Tibial artery (tissue), 4 donors: ENCODE measurements around the gene NCKIPSD.
A peak's percentile ranks its signal among the peaks of the same experiment; 100 is the strongest.
"Not testable (repeated sequence)": the region's sequence is repeated elsewhere in the genome, so short reads cannot be mapped to it uniquely, and the experiment has no call there.

ENCODE experiments used
- DNase-seq, 2 donors: peaks; one replicate each; pipeline ENCODE4 v3.0.0-alpha.2; 2019
- H3K27ac ChIP-seq, 2 donors: fragments of 200-600 bp; sonication (generic) in 1 of 2; 1 replicate in 1 of 2; 2 replicates in 1 of 2; pipeline ENCODE4 v1.5.1; 2018 to 2019; ENCODE audit warnings: mild to moderate bottlenecking in 1 of 2
- H3K27me3 ChIP-seq, 2 donors: fragments of 200-600 bp; sonication (generic) in 1 of 2; one replicate each; pipeline versions ENCODE4 v1.5.1 to v1.6.0; 2016 to 2019
- H3K36me3 ChIP-seq, 3 donors: fragments of 200-600 bp; sonication (generic) in 2 of 3; one replicate each; pipeline ENCODE4 v1.5.1; 2016 to 2019; ENCODE audit warnings: mild to moderate bottlenecking in 2 of 3
- H3K4me1 ChIP-seq, 4 donors: fragments of 200-600 bp; sonication (generic) in 2 of 4; 1 replicate in 3 of 4; 2 replicates in 1 of 4; pipeline ENCODE4 v1.5.1; 2016 to 2019
- H3K4me3 ChIP-seq, 2 donors: fragments of 200-600 bp; sonication (generic) in 1 of 2; 1 replicate in 1 of 2; 2 replicates in 1 of 2; pipeline ENCODE4 v1.5.1; 2018 to 2019; ENCODE audit warnings: mild to moderate bottlenecking in 2 of 2
- H3K9me3 ChIP-seq, 3 donors: fragments of 200-600 bp; sonication (generic) in 1 of 3; one replicate each; pipeline ENCODE4 v1.5.1; 2016 to 2019
- intact Hi-C: fragments of 100-400 bp; cut with DNase I; formaldehyde crosslinking; loops from one replicate; pipeline ENCODE4 v1.15.0; 2023; ENCODE audit warnings: low total_unique reads
- TF ChIP-seq, protein P1 (sequence below), 2 experiments: fragments of 200-600 bp in 1 of 2; fragments of 450-650 bp in 1 of 2; IDR thresholded peaks; one replicate each; pipeline ENCODE4 v1.5.1; 2017 to 2019; ENCODE audit warnings: antibody characterized with exemption in 2 of 2, mild to moderate bottlenecking in 1 of 2, moderate library complexity in 1 of 2

Gene NCKIPSD

GRCh38 chr3:48685603-48686511, at the start of gene NCKIPSD:
TSS of gene NCKIPSD (minus strand) at chr3:48685915. CDS start at chr3:48685807, 108 bp downstream.
- peak within 1 kb of the TSS; percentile 74 to 89 for H3K27ac ChIP-seq

GRCh38 chr3:48735075-48735767, 49.5 kb upstream of the NCKIPSD start:
- H3K4me3 ChIP-seq, H3K36me3 ChIP-seq, H3K27me3 ChIP-seq, H3K9me3 ChIP-seq, DNase-seq, H3K27ac ChIP-seq, intact Hi-C loops: not testable (repeated sequence)
- peaks cover 4 to 16% (median 12%) of the 10 kb centered on the region in 4 donors for H3K4me1 ChIP-seq

More at GRCh38 chr3:48685603-48686511, at the start of gene NCKIPSD:
- Histone ChIP-seq H3K9me3 (no peaks in the 10 kb centered on the region), H3K36me3 (peaks cover 43 to 56% (median 50%) of the 10 kb centered on the region in 3 donors), H3K27me3 (no peaks in the 10 kb centered on the region), H3K4me3 (peak within 1 kb of the TSS; percentile 67 to 90), H3K4me1 (peaks cover 0 to 37% (median 32%) of the 10 kb centered on the region in 4 donors)
- intact Hi-C loops: loop anchor here (10.0 kb wide), 1 partner anchor 221 kb away; a partner anchor contains a TSS
- TF ChIP-seq, protein P1, sequence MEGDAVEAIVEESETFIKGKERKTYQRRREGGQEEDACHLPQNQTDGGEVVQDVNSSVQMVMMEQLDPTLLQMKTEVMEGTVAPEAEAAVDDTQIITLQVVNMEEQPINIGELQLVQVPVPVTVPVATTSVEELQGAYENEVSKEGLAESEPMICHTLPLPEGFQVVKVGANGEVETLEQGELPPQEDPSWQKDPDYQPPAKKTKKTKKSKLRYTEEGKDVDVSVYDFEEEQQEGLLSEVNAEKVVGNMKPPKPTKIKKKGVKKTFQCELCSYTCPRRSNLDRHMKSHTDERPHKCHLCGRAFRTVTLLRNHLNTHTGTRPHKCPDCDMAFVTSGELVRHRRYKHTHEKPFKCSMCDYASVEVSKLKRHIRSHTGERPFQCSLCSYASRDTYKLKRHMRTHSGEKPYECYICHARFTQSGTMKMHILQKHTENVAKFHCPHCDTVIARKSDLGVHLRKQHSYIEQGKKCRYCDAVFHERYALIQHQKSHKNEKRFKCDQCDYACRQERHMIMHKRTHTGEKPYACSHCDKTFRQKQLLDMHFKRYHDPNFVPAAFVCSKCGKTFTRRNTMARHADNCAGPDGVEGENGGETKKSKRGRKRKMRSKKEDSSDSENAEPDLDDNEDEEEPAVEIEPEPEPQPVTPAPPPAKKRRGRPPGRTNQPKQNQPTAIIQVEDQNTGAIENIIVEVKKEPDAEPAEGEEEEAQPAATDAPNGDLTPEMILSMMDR (IDR thresholded peaks at IDR 0.05): peak; percentile 82 to 93
- peak; percentile 86 to 92 for DNase-seq

DNA sequence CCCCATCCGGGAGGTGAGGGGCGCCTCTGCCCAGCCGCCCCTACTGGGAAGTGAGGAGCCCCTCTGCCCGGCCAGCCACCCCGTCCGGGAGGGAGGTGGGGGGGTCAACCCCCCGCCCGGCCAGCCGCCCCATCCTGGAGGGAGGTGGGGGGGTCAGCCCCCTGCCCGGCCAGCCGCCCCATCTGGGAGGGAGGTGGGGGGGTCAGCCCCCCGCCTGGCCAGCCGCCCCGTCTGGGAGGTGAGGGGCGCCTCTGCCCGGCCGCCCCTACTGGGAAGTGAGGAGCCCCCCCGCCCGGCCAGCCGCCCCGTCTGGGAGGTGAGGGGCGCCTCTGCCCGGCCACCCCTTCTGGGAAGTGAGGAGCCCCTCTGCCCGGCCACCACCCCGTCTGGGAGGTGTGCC, 48.8 kb upstream of the NCKIPSD start:
- H3K4me3 ChIP-seq, H3K27me3 ChIP-seq, H3K27ac ChIP-seq, intact Hi-C loops, H3K4me1 ChIP-seq, DNase-seq, H3K9me3 ChIP-seq, H3K36me3 ChIP-seq: not testable (repeated sequence)

DNA sequence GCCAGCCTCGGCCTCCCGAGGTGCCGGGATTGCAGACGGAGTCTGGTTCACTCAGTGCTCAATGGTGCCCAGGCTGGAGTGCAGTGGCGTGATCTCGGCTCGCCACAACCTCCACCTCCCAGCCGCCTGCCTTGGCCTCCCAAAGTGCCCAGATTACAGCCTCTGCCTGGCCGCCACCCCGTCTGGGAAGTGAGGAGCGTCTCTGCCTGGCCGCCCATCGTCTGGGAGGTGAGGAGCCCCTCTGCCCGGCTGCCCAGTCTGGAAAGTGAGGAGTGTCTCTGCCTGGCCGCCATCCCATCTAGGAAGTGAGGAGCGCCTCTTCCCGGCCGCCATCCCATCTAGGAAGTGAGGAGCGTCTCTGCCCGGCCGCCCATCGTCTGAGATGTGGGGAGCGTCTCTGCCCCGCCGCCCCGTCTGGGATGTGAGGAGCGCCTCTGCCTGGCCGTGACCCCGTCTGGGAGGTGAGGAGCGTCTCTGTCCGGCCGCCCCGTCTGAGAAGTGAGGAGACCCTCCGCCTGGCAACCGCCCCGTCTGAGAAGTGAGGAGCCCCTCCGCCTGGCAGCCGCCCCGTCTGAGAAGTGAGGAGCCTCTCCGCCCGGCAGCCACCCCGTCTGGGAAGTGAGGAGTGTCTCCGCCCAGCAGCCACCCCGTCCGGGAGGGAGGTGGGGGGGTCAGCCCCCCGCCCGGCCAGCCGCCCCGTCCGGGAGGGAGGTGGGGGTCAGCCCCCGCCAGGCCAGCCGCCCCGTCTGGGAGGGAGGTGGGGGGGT, 48.2 kb upstream of the NCKIPSD start:
- intact Hi-C loops, H3K9me3 ChIP-seq, H3K27ac ChIP-seq, H3K27me3 ChIP-seq, DNase-seq, H3K36me3 ChIP-seq, H3K4me3 ChIP-seq, H3K4me1 ChIP-seq: not testable (repeated sequence)

DNA sequence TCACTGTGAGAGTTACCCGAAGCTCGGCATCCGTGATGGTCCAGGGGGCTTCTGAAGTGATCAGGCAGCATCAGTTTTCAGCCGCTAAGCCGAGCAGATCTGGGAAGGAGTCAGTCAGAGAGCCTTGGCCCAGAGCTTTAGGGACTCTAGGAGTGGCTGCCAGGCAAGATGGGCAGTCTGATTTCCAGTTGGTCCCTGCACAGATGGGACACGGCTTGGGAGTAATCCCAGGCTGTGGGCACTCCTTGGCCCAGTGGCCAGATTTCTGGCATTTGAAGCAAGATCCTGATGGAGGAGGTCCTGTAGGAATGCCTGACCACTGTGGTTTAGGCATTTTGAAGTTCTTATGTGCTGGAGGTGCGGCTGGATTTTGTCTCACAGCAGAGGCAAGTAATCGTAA, 41.8 kb upstream of the NCKIPSD start:
- no peaks in the 10 kb centered on the region for H3K36me3 ChIP-seq
- DNase-seq: no peak
- no peaks in the 10 kb centered on the region for H3K9me3 ChIP-seq
- intact Hi-C loops: no loop called here
- H3K27ac ChIP-seq: no peak overlapping the region
- H3K4me1 ChIP-seq: no peaks in the 10 kb centered on the region
- no peak overlapping the region for H3K4me3 ChIP-seq
- H3K27me3 ChIP-seq: no peaks in the 10 kb centered on the region
- TF ChIP-seq, protein P1 (IDR thresholded peaks at IDR 0.05): no peak

GRCh38 chr3:48725185-48725855, 39.6 kb upstream of the NCKIPSD start:
- intact Hi-C loops, DNase-seq, H3K27ac ChIP-seq: not testable (repeated sequence)

DNA sequence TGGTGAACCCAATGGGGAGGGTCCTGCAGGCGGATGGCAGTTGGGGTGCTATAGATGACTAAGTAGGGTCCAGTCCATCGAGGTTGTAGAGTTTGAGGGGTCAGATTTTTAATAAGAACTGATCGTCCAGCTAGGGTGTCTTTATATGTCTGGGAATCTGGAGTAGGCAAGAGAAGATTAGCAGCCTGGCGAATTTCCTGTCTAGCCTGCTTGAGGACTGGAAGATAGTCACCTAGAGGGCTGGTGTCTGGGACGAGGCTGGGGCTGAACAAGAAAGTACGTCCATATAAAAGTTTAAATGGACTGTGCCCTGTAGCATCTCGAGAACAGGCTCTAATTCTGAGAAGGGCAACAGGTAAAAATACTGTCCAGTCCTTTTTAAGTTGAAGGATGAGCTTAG, 38.0 kb upstream of the NCKIPSD start:
- no peaks in the 10 kb centered on the region for H3K27me3 ChIP-seq
- no peaks in the 10 kb centered on the region for H3K9me3 ChIP-seq
- no peaks in the 10 kb centered on the region for H3K4me1 ChIP-seq
- DNase-seq: no peak
- no peaks in the 10 kb centered on the region for H3K36me3 ChIP-seq
- intact Hi-C loops: no loop called here
- no peak overlapping the region for H3K27ac ChIP-seq
- no peak overlapping the region for H3K4me3 ChIP-seq
- TF ChIP-seq, protein P1 (IDR thresholded peaks at IDR 0.05): no peak

More at GRCh38 chr3:48725185-48725855, 39.6 kb upstream of the NCKIPSD start:
- H3K4me1 ChIP-seq, H3K9me3 ChIP-seq, H3K36me3 ChIP-seq, H3K27me3 ChIP-seq, H3K4me3 ChIP-seq: not testable (repeated sequence)

GRCh38 chr3:48723293-48723692, 37.6 kb upstream of the NCKIPSD start:
- intact Hi-C loops, H3K27me3 ChIP-seq, H3K4me1 ChIP-seq, H3K9me3 ChIP-seq, DNase-seq, H3K27ac ChIP-seq, H3K4me3 ChIP-seq, H3K36me3 ChIP-seq: not testable (repeated sequence)
